SJSA1 (cell line): ENCODE data around the gene CD8B2. TPM values are rescaled to one million over a fixed set of nuclear protein-coding genes. Genes with fewer than 3 reads are reported as not detected.
A peak's percentile ranks its signal among the peaks of the same experiment; 100 is the strongest.

Source experiments
- DNase-seq, 2 experiments: peaks; one replicate each; pipeline ENCODE4 v3.0.0-alpha.2; 2015 to 2020; ENCODE audit warnings: low spot score in 2 of 2, low read depth in 1 of 2
- H3K27ac ChIP-seq: fragments of 250-450 bp; sonication (Bioruptor Pico); 2 replicates; pipeline ENCODE4 v1.5.1; 2020; ENCODE audit warnings: mild to moderate bottlenecking, moderate library complexity
- H3K27me3 ChIP-seq: fragments of 250-450 bp; sonication (Bioruptor Pico); replicated peaks from 2 replicates; pipeline ENCODE4 v1.5.1; 2020; ENCODE audit warnings: mild to moderate bottlenecking, moderate library complexity
- H3K36me3 ChIP-seq: fragments of 250-450 bp; sonication (Bioruptor Pico); 2 replicates; pipeline ENCODE4 v1.5.1; 2020; ENCODE audit warnings: mild to moderate bottlenecking
- H3K4me1 ChIP-seq: fragments of 250-450 bp; sonication (Bioruptor Pico); replicated peaks from 2 replicates; pipeline ENCODE4 v1.6.1; 2021; ENCODE audit warnings: mild to moderate bottlenecking
- H3K4me3 ChIP-seq: fragments of 250-450 bp; sonication (Bioruptor Pico); 2 replicates; pipeline ENCODE4 v1.5.1; 2020; ENCODE audit warnings: mild to moderate bottlenecking
- H3K9me3 ChIP-seq: fragments of 250-450 bp; sonication (Bioruptor Pico); replicated peaks from 2 replicates; pipeline ENCODE4 v1.5.1; 2020; ENCODE audit warnings: mild to moderate bottlenecking
- total RNA-seq: library from RNA; depleted of rRNA; stranded (reverse); fragments of >200 nt; shearing (Covaris generic); gene quantifications from 2 replicates; pipeline ENCODE4 v1.2.3, GENCODE V29; 2014

CD8B2 gene
- total RNA-seq, 1 experiment from 2014 or later: not detected

GRCh38 chr2:106523976-106524665 lies 37.0 kb downstream of the CD8B2 start:
- Histone ChIP-seq H3K27me3 (no peaks in the 10 kb centered on the region), H3K4me1 (no peaks in the 10 kb centered on the region), H3K27ac (no peak overlapping the region), H3K9me3 (no peaks in the 10 kb centered on the region), H3K36me3 (no peaks in the 10 kb centered on the region), H3K4me3 (no peak overlapping the region)
- no peak for DNase-seq

GRCh38 chr2:106530866-106531265 lies 43.7 kb downstream of the CD8B2 start:
- Histone ChIP-seq H3K9me3 (no peaks in the 10 kb centered on the region), H3K27ac (no peak overlapping the region), H3K27me3 (no peaks in the 10 kb centered on the region), H3K4me1 (no peaks in the 10 kb centered on the region), H3K36me3 (no peaks in the 10 kb centered on the region), H3K4me3 (no peak overlapping the region)
- no peak for DNase-seq

GRCh38 chr2:106531676-106532214 lies 44.6 kb downstream of the CD8B2 start:
- H3K9me3 ChIP-seq: no peaks in the 10 kb centered on the region
- no peak overlapping the region for H3K27ac ChIP-seq
- H3K27me3 ChIP-seq: no peaks in the 10 kb centered on the region
- H3K4me1 ChIP-seq: no peaks in the 10 kb centered on the region
- DNase-seq: peak in 1 of 2 experiments; percentile 5
- H3K36me3 ChIP-seq: no peaks in the 10 kb centered on the region
- no peak overlapping the region for H3K4me3 ChIP-seq

GRCh38 chr2:106532236-106532635 lies 45.1 kb downstream of the CD8B2 start:
- no peak for DNase-seq
- Histone ChIP-seq H3K9me3 (no peaks in the 10 kb centered on the region), H3K4me1 (no peaks in the 10 kb centered on the region), H3K27ac (no peak overlapping the region), H3K4me3 (no peak overlapping the region), H3K36me3 (no peaks in the 10 kb centered on the region), H3K27me3 (no peaks in the 10 kb centered on the region)

GRCh38 chr2:106534471-106534870 lies 47.3 kb downstream of the CD8B2 start:
- DNase-seq: no peak
- Histone ChIP-seq H3K27me3 (no peaks in the 10 kb centered on the region), H3K4me3 (no peak overlapping the region), H3K4me1 (no peaks in the 10 kb centered on the region), H3K27ac (no peak overlapping the region), H3K36me3 (no peaks in the 10 kb centered on the region), H3K9me3 (no peaks in the 10 kb centered on the region)

- DNase-seq: no peak
- H3K27me3 ChIP-seq: no peaks in the 10 kb centered on the region
Measured at GRCh38 chr2:106536490-106536889, 49.3 kb downstream of the CD8B2 start.

GRCh38 chr2:106537047-106537446 lies 49.9 kb downstream of the CD8B2 start:
- DNase-seq: no peak
- H3K4me3 ChIP-seq: no peak overlapping the region
- no peaks in the 10 kb centered on the region for H3K27me3 ChIP-seq
- no peaks in the 10 kb centered on the region for H3K4me1 ChIP-seq
- no peaks in the 10 kb centered on the region for H3K36me3 ChIP-seq
- H3K27ac ChIP-seq: no peak overlapping the region
- no peaks in the 10 kb centered on the region for H3K9me3 ChIP-seq

More at GRCh38 chr2:106536490-106536889, 49.3 kb downstream of the CD8B2 start:
- Histone ChIP-seq H3K4me3 (no peak overlapping the region), H3K27ac (no peak overlapping the region), H3K4me1 (no peaks in the 10 kb centered on the region), H3K9me3 (no peaks in the 10 kb centered on the region), H3K36me3 (no peaks in the 10 kb centered on the region)

GRCh38 chr2:106537791-106538191 lies 50.6 kb downstream of the CD8B2 start:
- Histone ChIP-seq H3K4me3 (no peak overlapping the region), H3K9me3 (no peaks in the 10 kb centered on the region), H3K27ac (no peak overlapping the region), H3K36me3 (no peaks in the 10 kb centered on the region), H3K4me1 (no peaks in the 10 kb centered on the region), H3K27me3 (no peaks in the 10 kb centered on the region)
- DNase-seq: no peak

GRCh38 chr2:106540886-106541285 lies 53.7 kb downstream of the CD8B2 start:
- no peak overlapping the region for H3K27ac ChIP-seq
- H3K27me3 ChIP-seq: no peaks in the 10 kb centered on the region
- no peaks in the 10 kb centered on the region for H3K9me3 ChIP-seq
- H3K4me1 ChIP-seq: no peaks in the 10 kb centered on the region
- no peak for DNase-seq
- no peak overlapping the region for H3K4me3 ChIP-seq
- H3K36me3 ChIP-seq: no peaks in the 10 kb centered on the region

- no peak for DNase-seq
- Histone ChIP-seq H3K9me3 (no peaks in the 10 kb centered on the region), H3K27me3 (no peaks in the 10 kb centered on the region), H3K36me3 (no peaks in the 10 kb centered on the region), H3K4me1 (no peaks in the 10 kb centered on the region), H3K4me3 (no peak overlapping the region), H3K27ac (no peak overlapping the region)
Measured at GRCh38 chr2:106541333-106541732, 54.2 kb downstream of the CD8B2 start.

- DNase-seq: peak; percentile 46 to 63
- H3K27ac ChIP-seq: no peak overlapping the region
- no peaks in the 10 kb centered on the region for H3K4me1 ChIP-seq
- H3K36me3 ChIP-seq: no peaks in the 10 kb centered on the region
- no peaks in the 10 kb centered on the region for H3K27me3 ChIP-seq
- H3K4me3 ChIP-seq: no peak overlapping the region
- no peaks in the 10 kb centered on the region for H3K9me3 ChIP-seq
Measured at GRCh38 chr2:106542746-106543359, 55.7 kb downstream of the CD8B2 start.

GRCh38 chr2:106545007-106545406 lies 57.8 kb downstream of the CD8B2 start:
- Histone ChIP-seq H3K4me3 (no peak overlapping the region), H3K4me1 (no peaks in the 10 kb centered on the region), H3K27ac (no peak overlapping the region), H3K36me3 (no peaks in the 10 kb centered on the region), H3K9me3 (no peaks in the 10 kb centered on the region), H3K27me3 (no peaks in the 10 kb centered on the region)
- no peak for DNase-seq

- H3K36me3 ChIP-seq: no peaks in the 10 kb centered on the region
- no peaks in the 10 kb centered on the region for H3K4me1 ChIP-seq
- no peaks in the 10 kb centered on the region for H3K27me3 ChIP-seq
- DNase-seq: no peak
- no peaks in the 10 kb centered on the region for H3K9me3 ChIP-seq
- no peak overlapping the region for H3K4me3 ChIP-seq
- no peak overlapping the region for H3K27ac ChIP-seq
Measured at GRCh38 chr2:106546391-106546990, 59.3 kb downstream of the CD8B2 start.
